Measurements from ENCODE around the gene MEAF6.

MEAF6 gene

DNA sequence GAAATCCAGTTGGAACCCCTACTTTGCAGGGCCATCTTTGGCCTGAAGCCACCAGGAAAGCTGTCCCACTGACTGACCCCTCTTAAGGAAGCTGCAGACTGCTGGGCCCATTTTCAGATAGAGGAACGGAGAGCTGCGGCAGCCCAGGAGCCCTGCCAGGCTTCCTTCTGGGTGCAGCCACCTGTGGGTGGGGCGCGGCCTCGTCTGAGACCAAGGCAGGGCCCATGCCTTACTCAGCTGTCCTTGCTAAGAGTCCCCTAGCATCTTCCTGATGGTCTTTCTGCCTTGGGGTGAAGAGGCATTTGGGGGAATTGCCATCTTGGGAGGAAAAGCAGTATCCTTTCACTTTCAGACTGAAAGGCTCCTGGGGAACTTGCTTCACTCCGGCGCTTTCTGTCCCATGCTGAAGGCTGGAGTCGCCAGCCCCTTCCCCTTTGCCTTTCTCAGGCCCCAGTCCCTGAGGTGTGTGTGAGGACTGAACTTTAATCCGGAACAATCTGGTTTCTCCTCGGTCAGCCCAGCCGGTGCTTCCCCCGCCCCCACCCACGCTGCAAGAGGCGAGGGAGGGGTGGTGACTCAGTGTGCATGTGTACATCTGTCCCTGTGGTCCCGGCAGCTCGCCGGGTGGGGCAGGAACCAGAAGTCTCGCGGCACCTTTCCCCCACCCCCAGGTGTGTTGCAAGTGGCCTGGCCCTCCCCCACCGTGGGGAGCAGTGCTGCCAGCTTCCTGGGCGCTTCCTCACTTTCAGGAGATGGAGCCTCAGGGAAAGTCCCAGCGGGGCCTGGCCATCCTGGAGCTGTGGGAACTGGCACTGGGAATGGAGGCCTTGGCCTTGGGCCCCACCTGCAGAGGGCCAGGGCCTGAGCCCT, 35.1 kb downstream of the MEAF6 start:
- TF ChIP-seq, protein P1, sequence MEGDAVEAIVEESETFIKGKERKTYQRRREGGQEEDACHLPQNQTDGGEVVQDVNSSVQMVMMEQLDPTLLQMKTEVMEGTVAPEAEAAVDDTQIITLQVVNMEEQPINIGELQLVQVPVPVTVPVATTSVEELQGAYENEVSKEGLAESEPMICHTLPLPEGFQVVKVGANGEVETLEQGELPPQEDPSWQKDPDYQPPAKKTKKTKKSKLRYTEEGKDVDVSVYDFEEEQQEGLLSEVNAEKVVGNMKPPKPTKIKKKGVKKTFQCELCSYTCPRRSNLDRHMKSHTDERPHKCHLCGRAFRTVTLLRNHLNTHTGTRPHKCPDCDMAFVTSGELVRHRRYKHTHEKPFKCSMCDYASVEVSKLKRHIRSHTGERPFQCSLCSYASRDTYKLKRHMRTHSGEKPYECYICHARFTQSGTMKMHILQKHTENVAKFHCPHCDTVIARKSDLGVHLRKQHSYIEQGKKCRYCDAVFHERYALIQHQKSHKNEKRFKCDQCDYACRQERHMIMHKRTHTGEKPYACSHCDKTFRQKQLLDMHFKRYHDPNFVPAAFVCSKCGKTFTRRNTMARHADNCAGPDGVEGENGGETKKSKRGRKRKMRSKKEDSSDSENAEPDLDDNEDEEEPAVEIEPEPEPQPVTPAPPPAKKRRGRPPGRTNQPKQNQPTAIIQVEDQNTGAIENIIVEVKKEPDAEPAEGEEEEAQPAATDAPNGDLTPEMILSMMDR (IDR thresholded peaks at IDR 0.05; ENCODE audit: low read depth, low read length, missing control alignments): no peak
- peak; percentile 81 for DNase-seq (ENCODE audit: extremely low read depth, low read depth)
- peak overlapping the region; percentile 80 for H3K4me3 ChIP-seq (replicated peaks; ENCODE audit: low read depth, low read length)

DNA sequence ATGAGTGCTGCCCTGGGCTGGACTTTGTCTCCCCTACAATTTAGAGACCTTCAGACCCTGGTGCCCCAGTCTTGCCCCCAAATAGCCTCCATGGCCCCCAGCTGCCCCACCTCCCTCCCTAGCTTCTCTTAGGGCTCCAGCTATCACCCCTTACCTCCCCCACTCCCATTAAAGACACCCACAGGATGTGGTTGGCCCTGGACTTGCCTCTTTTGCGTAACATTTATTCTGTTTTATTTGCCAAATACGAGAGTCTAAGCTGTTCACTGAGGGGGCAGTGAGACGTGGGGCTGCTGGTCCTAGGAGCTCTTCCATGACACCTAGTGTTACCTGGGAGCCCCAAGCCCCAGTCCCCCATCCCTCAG, 35.7 kb downstream of the MEAF6 start:
- TF ChIP-seq, protein P1 (IDR thresholded peaks at IDR 0.05; ENCODE audit: low read depth, low read length, missing control alignments): no peak
- H3K4me3 ChIP-seq (replicated peaks; ENCODE audit: low read depth, low read length): peak overlapping the region; percentile 80

DNA sequence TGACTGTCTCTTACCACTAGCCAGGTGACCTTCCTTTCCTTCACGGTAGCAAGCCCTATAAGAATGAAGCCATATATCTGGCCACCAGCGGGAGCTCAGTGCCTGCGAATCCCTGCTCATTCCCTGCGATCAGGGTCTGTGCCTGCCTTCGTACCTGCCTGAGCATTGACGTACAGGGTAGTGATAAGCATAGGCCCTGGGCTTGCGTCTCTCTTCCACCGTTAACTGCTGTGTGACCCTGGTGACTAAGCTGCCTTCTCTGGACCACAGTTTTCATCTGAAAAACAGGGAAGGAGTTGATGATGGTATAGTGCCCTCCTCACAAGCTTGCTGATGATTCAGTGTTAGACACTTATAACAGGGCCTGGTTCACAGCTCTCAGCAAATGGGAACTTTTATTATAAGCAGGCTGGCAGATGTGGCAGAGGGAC, 36.1 kb downstream of the MEAF6 start:
- no peak for DNase-seq (ENCODE audit: extremely low read depth, low read depth)
- peak overlapping the region; percentile 80 for H3K4me3 ChIP-seq (replicated peaks; ENCODE audit: low read depth, low read length)
- TF ChIP-seq, protein P1 (IDR thresholded peaks at IDR 0.05; ENCODE audit: low read depth, low read length, missing control alignments): no peak

More for the DNA sequence above, 35.7 kb downstream of the MEAF6 start:
- DNase-seq (ENCODE audit: extremely low read depth, low read depth): no peak

DNA sequence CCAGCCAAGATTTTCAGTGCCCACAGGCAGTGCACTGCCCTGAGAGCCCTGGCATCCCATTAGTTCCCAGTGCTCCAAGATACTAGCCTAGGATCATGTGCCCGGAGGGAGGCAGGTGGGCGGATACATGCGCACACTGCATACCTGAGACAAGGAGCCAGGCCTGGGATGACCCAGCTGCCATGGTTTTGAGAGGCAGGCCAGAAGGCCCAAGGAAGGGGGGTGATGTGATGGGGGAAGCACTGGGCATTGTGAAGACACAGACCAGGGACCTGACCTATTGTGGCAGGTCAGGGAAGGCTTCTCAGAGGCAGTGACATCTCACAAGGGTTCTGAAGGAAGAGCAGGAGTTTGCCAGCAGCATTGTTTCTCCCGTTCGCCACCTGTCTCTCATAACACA, 36.6 kb downstream of the MEAF6 start:
- peak overlapping the region; percentile 80 for H3K4me3 ChIP-seq (replicated peaks; ENCODE audit: low read depth, low read length)
- no peak for DNase-seq (ENCODE audit: extremely low read depth, low read depth)
- TF ChIP-seq, protein P1 (IDR thresholded peaks at IDR 0.05; ENCODE audit: low read depth, low read length, missing control alignments): no peak

DNA sequence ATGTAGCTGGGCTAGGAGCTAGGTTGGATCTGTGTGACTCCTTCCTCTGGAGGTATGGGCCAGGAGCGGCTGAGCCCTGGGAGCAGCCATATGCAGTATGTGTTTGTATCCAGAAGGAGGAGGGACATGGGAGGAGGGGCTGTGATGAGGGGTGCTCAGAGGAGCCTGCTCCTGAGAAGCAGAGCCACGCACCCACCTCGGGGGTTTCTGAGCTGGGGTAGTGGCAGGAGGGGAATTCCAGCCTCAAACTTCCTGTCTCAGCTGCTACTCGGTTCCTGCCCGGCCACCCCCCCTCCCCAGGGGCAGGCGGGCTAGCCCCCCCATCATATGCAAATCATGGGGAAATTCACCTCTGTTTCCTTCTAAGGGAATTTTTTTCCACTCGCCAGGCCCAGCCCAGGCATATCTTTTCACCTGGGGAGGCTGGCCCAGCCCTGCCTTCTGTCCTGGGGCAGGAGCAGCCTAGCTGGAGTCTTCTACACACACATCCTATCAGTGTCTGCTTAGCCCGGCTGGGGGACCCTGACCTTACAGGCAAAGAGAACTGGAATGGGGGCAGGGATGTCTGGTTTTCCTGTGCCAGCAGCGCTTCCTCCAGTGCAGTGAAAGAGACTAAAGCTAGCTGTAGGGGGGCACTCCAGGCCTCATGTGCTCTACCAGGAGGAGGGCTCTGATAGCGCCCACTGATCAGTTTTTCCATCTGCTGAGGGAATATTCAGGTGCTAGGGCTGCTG, 37.2 kb downstream of the MEAF6 start:
- DNase-seq (ENCODE audit: extremely low read depth, low read depth): no peak
- peak overlapping the region; percentile 80 for H3K4me3 ChIP-seq (replicated peaks; ENCODE audit: low read depth, low read length)
- TF ChIP-seq, protein P1 (IDR thresholded peaks at IDR 0.05; ENCODE audit: low read depth, low read length, missing control alignments): no peak

DNA sequence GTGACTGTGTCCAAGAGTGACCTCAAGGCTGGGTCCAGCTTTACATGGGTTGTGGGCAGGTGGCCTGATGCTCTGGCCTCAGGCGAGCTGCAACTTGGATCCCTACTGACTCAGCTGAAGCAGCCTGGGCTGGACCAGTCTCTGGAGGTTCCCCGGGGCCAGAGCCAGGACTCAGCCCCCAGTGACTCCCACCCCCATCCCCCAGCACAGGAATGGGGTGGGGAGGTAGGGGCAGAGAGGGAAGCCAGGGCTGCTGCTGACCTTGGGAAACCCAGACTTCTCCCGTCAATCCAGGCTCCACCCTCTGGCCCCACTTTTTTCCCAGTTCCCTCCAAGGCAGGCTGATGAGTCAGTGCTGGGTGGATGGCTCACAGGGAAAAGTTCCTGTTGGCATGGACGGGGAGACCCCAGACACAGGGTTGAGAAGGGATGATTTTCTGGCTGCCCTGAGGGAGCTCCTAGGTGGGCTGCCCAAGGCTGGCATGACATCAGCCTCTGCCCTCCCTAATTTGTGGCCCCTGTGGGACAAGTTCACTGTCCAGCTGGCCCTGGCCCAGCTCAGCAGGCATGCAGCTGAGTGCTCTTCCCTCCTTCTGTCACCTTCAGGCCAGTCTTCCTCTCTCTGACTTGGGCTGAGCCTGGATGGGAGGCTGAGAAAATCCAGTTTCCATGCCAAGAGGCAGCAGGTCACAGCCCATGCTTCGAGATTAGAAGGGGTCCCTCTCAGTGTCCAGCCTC, 37.9 kb downstream of the MEAF6 start:
- no peak for DNase-seq (ENCODE audit: extremely low read depth, low read depth)

More for the DNA sequence above, 37.9 kb downstream of the MEAF6 start:
- TF ChIP-seq, protein P1 (IDR thresholded peaks at IDR 0.05; ENCODE audit: low read depth, low read length, missing control alignments): no peak
- H3K4me3 ChIP-seq (replicated peaks; ENCODE audit: low read depth, low read length): peak overlapping the region; percentile 80
